WTC11 (cell line): ENCODE data around the gene UGGT1.

Source experiments
- CBFB ChIP-seq: sonication (generic); formaldehyde crosslinking; IDR thresholded peaks from 2 replicates; pipeline ENCODE4 v1.8.1; 2022; ENCODE audit warnings: mild to moderate bottlenecking, low read depth, missing genetic modification reagents
- ELF4 ChIP-seq: sonication (generic); formaldehyde crosslinking; IDR thresholded peaks from 2 replicates; pipeline ENCODE4 v1.8.1; 2022; ENCODE audit warnings: low read depth, mild to moderate bottlenecking, moderate library complexity, missing genetic modification reagents
- IRF2 ChIP-seq: sonication (generic); formaldehyde crosslinking; IDR thresholded peaks from 2 replicates; pipeline ENCODE4 v1.8.0; 2022; ENCODE audit warnings: low read depth, missing genetic modification reagents, borderline replicate concordance
- RELA ChIP-seq: sonication (generic); formaldehyde crosslinking; IDR thresholded peaks from 2 replicates; pipeline ENCODE4 v1.8.1; 2022; ENCODE audit warnings: missing genetic modification reagents, mild to moderate bottlenecking, borderline replicate concordance
- SMAD3 ChIP-seq: sonication (generic); formaldehyde crosslinking; IDR thresholded peaks from 2 replicates; pipeline ENCODE4 v1.8.0; 2022; ENCODE audit warnings: missing genetic modification reagents, mild to moderate bottlenecking, borderline replicate concordance
- SP1 ChIP-seq: sonication (generic); formaldehyde crosslinking; conservative IDR thresholded peaks from 2 replicates; pipeline ENCODE4 v1.8.1; 2022; ENCODE audit warnings: missing genetic modification reagents
- ZNF138 ChIP-seq: sonication (generic); formaldehyde crosslinking; conservative IDR thresholded peaks from 2 replicates; pipeline ENCODE4 v1.8.1; 2022; ENCODE audit warnings: mild to moderate bottlenecking, moderate library complexity, missing genetic modification reagents
- TF ChIP-seq, protein P1 (sequence below): fragments of 200-600 bp; IDR thresholded peaks from 2 replicates; pipeline ENCODE4 v1.8.0; 2022; ENCODE audit warnings: antibody characterized with exemption
- TF ChIP-seq, protein P2 (sequence below): sonication (generic); formaldehyde crosslinking; IDR thresholded peaks from 2 replicates; pipeline ENCODE4 v1.8.1; 2023; ENCODE audit warnings: mild to moderate bottlenecking, missing genetic modification reagents
- TF ChIP-seq, protein P3 (sequence below): sonication (generic); formaldehyde crosslinking; IDR thresholded peaks from 2 replicates; pipeline ENCODE4 v1.8.1; 2022; ENCODE audit warnings: low read depth, mild to moderate bottlenecking, moderate library complexity, missing genetic modification reagents, borderline replicate concordance
- TF ChIP-seq, protein P4 (sequence below): sonication (generic); formaldehyde crosslinking; IDR thresholded peaks from 2 replicates; pipeline ENCODE4 v1.8.0; 2022; ENCODE audit warnings: mild to moderate bottlenecking, missing genetic modification reagents
- TF ChIP-seq, protein P5 (sequence below): sonication (generic); formaldehyde crosslinking; IDR thresholded peaks from 2 replicates; pipeline ENCODE4 v1.8.1; 2023; ENCODE audit warnings: mild to moderate bottlenecking, missing genetic modification reagents

DNA sequence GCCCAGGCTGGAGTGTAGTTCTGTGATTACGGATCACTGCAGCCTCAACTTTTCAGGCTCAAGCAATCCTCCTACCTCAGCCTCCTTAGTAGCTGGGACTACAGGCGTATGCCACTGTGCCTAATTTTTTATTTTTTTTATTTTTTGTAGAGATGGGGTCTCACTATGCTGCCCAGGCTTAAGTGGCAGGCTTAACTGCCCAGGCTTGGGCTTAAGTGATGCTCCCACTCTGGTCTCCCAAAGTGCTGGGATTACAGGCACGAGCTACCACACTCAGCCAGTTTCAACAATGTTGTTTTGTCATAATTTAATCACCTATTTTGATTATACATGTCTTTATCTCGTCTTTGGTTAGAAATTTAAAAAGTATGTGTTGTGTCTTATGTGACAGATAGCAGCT, 18.2 kb downstream of the UGGT1 start:
- TF ChIP-seq, protein P1, sequence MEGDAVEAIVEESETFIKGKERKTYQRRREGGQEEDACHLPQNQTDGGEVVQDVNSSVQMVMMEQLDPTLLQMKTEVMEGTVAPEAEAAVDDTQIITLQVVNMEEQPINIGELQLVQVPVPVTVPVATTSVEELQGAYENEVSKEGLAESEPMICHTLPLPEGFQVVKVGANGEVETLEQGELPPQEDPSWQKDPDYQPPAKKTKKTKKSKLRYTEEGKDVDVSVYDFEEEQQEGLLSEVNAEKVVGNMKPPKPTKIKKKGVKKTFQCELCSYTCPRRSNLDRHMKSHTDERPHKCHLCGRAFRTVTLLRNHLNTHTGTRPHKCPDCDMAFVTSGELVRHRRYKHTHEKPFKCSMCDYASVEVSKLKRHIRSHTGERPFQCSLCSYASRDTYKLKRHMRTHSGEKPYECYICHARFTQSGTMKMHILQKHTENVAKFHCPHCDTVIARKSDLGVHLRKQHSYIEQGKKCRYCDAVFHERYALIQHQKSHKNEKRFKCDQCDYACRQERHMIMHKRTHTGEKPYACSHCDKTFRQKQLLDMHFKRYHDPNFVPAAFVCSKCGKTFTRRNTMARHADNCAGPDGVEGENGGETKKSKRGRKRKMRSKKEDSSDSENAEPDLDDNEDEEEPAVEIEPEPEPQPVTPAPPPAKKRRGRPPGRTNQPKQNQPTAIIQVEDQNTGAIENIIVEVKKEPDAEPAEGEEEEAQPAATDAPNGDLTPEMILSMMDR, result no peak
- TF ChIP-seq SP1 (CRISPR knock-in tag), result no peak
- TF ChIP-seq, protein P2, sequence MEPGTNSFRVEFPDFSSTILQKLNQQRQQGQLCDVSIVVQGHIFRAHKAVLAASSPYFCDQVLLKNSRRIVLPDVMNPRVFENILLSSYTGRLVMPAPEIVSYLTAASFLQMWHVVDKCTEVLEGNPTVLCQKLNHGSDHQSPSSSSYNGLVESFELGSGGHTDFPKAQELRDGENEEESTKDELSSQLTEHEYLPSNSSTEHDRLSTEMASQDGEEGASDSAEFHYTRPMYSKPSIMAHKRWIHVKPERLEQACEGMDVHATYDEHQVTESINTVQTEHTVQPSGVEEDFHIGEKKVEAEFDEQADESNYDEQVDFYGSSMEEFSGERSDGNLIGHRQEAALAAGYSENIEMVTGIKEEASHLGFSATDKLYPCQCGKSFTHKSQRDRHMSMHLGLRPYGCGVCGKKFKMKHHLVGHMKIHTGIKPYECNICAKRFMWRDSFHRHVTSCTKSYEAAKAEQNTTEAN (CRISPR knock-in tag), result no peak
- no peak for TF ChIP-seq ZNF138 (CRISPR knock-in tag)
- no peak for TF ChIP-seq CBFB (CRISPR knock-in tag)
- TF ChIP-seq, protein P3, sequence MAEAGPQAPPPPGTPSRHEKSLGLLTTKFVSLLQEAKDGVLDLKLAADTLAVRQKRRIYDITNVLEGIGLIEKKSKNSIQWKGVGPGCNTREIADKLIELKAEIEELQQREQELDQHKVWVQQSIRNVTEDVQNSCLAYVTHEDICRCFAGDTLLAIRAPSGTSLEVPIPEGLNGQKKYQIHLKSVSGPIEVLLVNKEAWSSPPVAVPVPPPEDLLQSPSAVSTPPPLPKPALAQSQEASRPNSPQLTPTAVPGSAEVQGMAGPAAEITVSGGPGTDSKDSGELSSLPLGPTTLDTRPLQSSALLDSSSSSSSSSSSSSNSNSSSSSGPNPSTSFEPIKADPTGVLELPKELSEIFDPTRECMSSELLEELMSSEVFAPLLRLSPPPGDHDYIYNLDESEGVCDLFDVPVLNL (CRISPR knock-in tag), result no peak
- no peak for TF ChIP-seq RELA
- TF ChIP-seq IRF2 (CRISPR knock-in tag), result no peak
- TF ChIP-seq, protein P4, sequence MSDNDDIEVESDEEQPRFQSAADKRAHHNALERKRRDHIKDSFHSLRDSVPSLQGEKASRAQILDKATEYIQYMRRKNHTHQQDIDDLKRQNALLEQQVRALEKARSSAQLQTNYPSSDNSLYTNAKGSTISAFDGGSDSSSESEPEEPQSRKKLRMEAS (CRISPR knock-in tag), result no peak
- no peak for TF ChIP-seq SMAD3 (CRISPR knock-in tag)
- no peak for TF ChIP-seq ELF4 (CRISPR knock-in tag)
- TF ChIP-seq, protein P5, sequence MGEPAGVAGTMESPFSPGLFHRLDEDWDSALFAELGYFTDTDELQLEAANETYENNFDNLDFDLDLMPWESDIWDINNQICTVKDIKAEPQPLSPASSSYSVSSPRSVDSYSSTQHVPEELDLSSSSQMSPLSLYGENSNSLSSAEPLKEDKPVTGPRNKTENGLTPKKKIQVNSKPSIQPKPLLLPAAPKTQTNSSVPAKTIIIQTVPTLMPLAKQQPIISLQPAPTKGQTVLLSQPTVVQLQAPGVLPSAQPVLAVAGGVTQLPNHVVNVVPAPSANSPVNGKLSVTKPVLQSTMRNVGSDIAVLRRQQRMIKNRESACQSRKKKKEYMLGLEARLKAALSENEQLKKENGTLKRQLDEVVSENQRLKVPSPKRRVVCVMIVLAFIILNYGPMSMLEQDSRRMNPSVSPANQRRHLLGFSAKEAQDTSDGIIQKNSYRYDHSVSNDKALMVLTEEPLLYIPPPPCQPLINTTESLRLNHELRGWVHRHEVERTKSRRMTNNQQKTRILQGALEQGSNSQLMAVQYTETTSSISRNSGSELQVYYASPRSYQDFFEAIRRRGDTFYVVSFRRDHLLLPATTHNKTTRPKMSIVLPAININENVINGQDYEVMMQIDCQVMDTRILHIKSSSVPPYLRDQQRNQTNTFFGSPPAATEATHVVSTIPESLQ (CRISPR knock-in tag), result no peak
